NCI-H146 treated with DMSO at 0.1 percent for 48 hours (cell line): Measurements from ENCODE around the gene EDIL3.
"Not testable (repeated sequence)": the region's sequence is repeated elsewhere in the genome, so short reads cannot be mapped to it uniquely, and the experiment has no call there.

ENCODE experiments used
- DNase-seq: peaks from one replicate; lab custom pipeline; 2025; ENCODE audit not compliant: unreplicated experiment; lab: John Stamatoyannopoulos, UW

EDIL3 gene

DNA sequence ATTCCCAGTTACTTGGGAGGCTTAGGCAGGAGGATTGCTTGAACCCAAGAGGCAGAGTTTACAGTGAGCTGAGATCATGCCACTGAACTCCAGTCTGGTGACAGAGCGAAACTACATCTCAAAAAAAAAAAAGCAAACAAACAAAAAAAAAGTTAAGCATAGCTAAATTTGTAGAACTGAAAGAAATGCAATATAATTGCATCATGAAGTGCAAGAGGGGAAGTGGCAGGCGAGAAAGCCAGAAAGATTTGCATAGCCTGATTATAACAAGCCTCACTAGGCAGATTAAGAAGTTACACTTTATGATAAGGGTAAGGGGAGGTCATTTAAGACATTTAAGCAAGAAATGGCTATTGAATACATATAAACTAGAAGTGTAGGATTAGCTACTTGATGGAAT is 187.1 kb downstream of the EDIL3 start:
- DNase-seq = no peak

DNA sequence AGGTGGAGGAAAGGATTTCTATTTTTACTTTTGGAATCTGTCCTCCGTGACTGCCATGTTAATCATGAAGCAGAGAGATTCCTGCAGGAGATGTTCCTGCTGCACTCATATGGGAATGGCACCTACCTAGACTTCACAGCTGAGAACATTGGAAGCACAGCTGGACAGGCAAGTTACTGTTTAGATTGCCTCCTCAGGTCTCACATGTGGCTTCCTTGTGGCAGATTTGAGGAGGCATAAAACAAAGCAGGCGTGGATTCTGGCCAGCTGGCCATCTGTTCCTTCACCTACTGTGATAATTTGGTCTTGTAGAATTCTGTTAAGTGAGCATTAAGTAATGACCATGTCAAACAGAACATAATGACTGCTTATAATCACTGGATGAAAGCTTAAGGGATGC is 193.4 kb downstream of the EDIL3 start:
- DNase-seq = peak; percentile 79

DNA sequence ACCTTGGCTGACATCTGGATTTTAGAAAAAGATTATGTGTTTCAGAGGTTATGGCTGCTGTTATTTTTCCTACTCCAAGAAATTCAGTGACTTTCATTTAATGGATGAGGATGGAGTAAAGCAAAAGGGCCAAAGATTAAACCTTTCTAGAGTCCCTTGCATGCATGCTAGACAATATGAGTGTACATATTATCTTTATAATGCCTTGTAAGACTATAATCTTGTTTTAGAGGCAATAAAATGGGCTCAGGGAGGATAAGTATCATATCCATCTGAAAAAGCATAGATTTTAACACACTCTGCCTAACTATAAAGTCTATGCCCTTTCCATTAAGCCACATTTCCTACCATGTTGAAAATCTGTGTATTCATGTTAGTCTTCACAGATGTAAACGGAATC is 199.8 kb downstream of the EDIL3 start:
- DNase-seq = no peak

DNA sequence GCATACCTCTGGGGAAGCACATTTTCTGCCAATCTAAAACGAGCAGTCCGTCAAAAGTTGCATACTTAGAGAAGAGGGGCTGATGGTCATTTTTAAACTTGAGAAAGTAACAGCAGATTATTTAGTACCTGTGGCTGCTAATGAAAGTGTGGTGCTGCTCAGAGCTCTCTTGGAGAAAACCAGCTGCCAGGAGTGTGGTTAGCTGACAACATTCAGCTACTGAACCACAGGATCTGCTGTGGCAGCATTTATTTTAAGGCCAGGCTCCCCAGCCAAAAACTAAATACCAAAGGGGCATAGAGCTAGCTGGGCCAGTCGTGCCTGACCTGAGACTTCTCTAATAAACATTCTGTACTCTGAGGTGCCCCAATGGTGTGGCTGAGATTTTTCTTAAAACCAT is 203.6 kb downstream of the EDIL3 start:
- no peak for DNase-seq

DNA sequence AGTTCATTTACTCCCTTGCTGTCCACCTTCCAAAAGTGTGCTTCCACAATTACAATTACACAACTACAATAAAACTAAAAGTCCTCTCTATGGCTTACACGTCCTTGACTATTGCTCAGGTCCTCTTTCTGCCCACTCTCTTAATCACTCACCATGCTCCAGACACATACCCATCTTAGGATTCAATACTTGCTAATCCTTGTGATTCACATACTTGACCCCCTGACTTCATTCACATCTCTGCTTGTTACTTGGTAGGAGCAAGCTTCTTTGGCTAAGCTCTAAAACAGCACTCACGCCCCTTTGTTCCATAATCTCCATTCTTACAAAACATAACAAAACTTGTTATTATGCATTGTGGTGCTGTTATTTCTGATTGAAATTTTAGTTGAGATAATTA is 215.8 kb downstream of the EDIL3 start:
- DNase-seq = no peak

DNA sequence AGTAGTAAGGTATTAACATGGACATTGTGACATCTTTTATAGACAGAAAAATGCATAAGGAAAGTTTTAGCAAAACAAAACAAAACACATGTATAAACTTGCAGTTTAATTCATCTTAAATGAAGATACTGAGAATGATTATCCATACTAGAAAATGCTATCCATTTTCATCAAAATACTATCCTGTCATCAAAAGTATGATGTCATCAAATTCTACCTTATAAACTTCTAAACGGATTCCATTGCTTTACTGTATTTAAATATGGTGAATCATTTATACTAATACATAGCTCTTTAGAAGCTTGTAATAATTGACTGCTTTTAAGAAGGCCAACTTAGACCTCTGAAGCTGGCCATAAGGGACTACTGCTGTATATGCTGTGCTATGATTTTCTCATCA is 221.0 kb downstream of the EDIL3 start:
- DNase-seq = no peak

DNA sequence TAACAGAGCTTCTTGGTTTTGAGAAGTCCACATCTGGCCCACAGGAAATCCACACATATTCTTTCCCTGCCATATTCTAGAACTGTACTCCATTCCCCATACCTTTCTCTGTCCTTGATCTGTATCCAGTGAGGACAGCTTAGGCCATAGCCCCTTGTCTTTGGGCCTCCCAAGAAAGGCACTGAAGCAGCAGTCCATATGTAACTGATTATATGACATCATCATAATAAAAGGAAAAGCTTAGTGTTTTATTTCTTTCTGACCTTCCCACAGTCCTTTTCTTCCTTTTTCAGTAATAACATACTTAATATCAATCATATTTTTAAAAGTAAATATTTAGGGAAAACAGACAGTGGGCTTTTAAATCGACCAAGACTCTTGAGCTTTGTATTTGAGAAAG is 222.0 kb downstream of the EDIL3 start:
- no peak for DNase-seq

DNA sequence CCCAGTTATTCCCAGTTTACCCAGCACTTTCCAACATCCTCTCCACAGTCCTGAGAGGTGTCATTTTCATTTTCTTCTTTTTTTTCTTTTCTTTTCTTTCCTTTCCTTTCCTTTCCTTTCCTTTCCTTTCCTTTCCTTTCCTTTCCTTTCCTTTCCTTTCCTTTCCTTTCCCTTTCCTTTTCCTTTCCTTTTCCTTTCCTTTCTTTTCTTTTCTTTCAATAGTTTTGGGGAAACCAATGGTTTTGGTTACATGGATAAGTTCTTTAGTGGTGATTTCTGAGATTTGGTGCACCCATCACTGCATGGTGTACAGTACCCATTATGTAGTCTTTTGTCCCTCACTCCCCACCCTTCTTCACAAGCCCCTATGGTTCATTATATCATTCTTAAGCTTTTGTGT is 224.0 kb downstream of the EDIL3 start:
- not testable (repeated sequence) for DNase-seq

DNA sequence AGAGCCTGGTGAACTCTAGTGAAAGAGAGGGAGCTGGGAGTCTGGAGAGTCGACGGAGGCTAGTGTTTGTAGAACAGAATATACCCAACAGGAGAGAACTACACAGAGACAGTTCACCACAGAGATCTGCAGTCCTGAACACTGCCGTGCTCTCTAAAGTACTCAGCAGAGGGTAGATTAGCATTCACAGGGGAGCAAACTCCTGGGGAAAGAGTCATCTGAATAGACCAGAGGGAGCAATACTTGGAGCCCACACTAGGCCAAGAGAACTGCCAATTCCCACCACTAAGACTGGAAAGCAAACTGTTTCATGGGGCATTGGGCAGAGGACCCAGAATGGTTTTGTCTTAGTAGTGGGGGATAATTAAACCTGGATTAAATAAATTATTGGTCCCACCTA is 235.6 kb downstream of the EDIL3 start:
- DNase-seq = no peak

DNA sequence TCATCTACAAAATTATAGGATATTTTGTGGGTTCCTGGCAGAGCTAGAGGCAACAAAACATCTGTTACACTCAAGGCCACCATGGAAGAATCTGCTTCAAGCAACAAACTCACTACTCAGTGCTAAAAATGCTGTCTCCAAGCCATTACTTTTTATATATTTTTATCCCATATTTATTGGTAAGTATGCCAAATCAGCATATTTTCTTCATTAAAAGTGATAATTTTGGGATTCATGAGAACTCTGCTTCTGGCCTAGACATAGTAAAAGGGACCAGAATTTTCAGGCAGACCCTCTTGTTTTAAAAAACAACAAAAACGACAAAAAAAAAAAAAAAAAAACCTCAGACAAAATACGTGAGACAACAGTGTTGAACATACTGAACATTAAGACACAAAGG is 236.0 kb downstream of the EDIL3 start:
- DNase-seq = no peak

DNA sequence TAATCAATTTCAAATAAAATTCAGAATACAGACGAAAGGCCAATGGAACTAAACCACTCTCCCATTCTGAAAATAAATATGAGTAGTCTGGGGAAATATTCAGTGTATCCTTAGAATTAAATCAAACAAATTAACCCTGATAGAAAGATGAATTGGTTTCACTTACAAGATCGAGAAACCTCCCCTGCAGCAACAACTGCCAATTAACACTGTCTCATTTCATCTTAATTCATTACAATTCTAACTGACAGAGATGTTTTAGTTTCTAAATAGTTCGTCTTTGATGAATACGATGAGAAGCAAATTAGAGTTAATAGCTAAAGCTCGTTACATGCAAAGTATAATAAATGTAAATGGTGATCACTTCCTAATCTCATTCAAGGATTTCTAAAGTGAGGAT is 247.1 kb downstream of the EDIL3 start:
- no peak for DNase-seq

DNA sequence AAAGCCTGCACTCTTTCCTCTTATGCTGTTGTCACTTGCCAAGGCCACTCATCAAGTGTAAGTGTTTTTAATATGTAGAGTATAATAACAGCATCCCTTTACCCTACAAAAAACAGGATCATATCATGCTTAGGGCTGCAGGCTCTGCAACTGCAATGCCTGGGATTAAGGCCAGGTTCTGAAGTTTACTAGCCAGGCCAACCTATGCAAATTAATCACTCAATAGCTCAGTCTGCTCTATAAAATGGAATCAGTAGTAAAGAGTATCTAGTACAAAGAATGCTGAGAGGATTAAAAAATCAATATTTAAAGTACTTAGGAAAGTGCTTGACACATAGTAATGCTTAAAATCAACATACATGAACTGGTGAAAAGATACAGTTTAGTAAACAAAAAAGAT is 253.3 kb downstream of the EDIL3 start:
- no peak for DNase-seq

DNA sequence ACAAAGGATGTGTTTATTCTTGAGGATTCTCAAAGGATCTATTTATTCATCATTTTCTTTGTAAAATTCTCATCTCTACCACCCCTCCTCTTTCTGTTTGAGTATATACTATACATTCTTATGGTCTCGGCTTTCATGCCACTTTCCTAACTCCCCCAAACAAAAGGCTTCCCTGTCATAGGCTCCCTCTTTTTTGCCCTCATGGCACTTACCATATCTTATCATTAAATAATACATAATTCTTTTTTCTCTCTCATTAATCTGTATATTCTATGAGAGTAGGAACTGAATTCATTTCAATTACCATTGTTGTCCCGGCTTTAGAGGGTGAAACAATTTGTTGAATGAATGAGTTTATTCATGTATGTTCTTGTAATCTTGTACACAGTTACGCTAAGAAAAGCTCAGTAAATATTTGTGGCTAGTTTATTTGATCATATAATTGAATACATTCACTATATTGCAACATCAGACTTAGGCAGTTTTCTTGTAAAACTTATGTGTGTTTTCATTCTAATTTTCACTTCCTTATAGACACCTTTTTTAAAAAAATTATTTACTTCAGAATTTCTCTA is 254.6 kb downstream of the EDIL3 start:
- DNase-seq = no peak

DNA sequence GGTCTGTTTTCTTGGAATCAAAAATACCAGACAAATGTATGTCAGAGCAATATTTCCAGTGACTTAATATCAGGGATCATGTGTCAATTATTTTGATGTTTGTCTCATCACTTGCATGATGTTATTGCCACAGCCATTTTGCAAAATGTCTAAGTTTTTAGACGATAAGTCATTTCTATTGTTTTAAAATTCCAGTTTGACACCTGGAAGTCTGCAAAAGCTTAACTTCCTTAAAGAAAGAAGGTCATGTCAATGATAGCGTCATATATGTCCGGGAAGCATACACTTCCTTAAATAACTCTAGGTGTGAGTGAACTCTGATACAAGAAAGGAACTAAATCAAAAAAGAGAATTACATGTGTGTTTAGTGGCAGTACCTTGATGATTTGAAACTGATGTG is 259.5 kb downstream of the EDIL3 start:
- DNase-seq = no peak

DNA sequence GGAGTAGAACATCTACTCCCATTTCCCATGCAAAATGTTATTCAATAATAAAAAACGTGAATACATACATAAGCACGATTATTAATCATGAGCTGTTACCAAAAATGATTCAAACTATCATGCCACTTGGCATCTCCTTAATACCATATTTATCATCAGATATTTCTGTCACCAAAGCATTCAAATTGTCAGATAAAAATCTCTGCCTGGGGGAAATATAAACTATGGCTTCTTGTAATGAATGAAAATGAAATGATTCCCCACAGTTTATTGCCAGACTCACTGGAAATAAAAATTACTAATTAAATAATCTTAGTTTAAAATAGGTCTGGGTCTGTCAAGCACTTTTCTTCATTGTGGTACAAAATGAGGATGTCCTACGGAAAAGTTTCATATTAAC is 265.4 kb downstream of the EDIL3 start:
- no peak for DNase-seq

DNA sequence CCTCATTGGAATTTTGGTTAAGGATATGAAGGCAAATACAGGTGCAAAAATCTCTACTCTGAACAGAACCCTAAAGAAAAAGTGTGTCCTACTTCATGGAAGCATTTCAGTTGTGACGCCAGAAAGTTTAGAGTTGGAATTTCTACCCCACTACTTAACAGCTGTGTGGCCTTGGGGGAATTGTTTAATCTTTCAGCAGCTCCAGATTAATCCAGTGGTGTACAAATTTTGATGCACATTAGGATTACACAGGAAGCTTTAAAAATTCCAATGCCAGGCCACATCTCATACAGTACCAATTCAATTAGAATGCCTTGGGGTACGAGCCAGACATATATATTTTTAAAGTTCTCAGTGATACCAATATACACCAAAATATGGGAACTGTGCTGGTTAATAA is 266.1 kb downstream of the EDIL3 start:
- no peak for DNase-seq

DNA sequence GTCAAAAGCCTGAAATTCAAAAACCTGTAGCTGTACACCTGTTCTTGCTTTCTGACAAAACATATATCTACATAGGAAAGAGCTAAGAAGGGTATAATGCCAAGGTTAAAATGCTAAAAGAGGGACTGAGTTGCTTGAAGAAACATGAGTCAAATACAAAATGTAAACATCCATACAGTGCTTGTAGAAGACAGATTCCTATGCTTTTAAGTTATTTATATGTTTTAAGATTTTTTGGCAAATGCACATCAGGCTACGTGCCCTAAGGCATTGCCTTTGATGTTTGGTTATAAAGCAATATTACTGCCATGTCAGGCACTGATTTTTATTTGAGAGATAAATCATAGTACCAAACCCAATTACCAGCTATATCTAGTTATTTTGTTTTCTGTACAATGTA is 269.0 kb downstream of the EDIL3 start:
- no peak for DNase-seq

DNA sequence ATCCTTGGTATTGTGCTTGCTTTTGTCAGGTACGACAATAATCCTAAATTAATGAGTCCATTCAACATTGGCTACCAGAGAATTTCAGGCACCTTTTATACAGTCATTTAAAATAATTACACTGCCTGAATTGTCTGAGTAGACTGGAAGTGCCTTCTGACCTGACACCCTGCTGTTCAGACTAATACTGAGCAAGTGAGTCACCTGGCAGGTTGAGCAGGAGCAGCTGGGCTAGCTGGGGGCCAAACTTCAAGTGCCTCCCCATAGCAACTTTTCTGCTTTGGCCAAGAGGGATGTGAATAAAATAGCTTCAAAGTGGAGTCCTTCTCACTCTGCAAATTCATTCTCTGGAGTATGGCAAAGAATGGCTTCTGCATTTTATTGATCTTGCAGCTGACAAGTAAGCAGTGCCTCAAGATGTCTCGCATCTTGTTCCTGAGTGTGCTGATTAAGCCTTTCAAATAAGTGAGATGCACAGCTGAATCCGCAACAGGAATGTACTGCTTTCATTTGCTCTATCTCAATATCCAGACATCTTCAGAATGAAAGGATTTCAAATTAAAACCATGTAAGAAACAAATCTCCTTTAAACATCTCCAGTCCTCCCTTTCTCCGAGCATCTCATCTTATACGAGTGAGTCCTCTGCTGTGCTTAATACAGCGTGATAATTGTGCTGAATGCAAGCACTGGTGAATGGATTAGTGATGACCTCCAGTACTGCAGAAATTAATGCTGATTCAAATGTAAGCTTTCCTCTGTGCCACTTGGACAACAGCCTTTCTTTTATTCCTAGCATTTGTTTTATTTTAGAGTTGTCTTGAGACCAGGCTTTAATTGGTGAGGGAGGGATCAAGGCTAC is 271.2 kb downstream of the EDIL3 start:
- DNase-seq = peak; percentile 87

DNA sequence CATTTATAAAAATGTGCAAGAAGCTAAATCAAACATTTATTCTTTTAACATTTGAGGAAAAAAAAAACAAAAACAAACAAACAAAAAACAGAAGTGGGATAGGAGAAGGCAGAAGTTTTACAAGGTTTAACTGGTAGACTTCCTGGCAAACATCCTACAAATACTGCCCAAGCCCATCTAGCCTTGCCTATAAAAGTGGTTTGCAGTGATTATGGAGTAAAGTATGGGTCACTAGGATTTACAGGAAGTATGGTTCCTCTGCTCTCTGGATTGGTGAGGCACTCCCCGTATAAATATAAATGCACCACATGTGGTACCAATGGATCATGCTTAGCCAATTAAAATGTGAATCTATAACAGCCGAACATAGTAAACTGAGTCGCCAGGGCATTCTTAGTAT is 291.9 kb downstream of the EDIL3 start:
- no peak for DNase-seq

DNA sequence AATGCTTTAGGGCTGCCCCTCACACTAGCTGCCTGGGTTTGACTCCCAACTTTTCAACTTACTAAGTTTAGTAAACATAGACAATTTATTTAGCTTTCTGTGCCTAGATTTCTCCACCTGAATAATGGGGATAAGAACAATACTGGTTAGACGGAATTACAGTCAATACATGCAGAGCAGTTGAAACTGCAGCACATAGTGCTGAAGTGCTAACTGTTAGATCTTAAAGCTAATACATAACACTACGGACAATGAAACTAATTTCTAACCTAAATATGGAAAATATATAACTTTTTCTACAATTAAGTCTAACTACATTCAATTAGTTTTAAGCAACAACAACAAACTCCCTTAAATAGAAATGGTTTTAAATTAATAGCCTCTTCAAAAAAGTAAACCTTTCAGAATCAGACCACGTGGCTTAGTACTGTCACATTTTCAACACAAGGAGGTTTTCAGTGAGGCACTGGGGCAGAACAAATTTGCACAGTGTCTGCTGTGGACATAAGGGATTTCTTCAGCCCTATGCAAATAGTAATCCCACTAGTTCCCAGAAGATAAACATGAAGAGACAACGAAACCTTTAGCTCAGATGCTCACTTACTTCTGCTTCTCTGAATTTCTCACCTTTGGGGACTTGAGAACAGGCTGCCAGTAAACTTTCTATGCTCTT is 293.4 kb downstream of the EDIL3 start:
- peak; percentile 55 for DNase-seq

DNA sequence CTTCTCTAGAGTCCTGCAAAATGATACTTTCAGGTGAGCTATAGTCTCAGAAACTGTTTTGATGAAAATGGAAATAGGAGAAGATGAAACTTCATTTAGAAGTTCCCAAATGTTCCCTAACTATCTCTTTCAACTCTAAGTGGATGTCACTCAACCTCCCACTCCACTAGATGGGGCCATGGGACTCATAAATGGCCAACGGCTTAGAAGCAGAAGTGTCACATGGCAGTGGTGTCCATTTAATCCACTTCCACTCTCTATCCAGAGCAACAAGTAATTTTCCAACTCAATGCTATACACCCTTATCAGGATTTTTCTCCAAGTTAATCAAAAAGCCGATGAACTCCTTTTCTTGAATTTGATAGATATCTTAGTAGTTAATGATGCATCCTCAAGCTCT is 295.7 kb downstream of the EDIL3 start:
- peak; percentile 1 for DNase-seq

DNA sequence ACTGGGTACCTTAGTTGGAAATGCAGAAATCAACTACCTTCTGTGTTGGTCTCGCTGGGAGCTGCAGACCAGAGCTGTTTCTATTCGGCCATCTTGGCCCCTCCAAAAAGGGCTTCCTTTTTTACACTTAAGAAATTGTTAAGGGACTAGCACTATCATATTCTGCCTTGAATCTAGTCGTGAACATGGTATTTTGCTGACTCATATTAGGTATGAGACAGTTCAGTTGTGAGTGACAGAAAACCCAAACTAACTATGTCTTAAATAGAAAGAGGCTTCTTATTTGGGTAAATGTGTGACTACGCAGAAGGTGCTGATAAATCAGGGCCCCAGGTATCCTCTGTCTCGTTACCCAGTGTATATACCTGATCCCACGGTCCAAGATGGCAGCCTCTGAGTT is 298.2 kb downstream of the EDIL3 start:
- no peak for DNase-seq
